GM19193 (cell line): Measurements from ENCODE around the gene CATSPER3.

Experiments used
- POLR2A ChIP-seq: IDR thresholded peaks from 4 replicates; pipeline ENCODE4 v1.6.1; 2011; ENCODE audit not compliant: insufficient read depth, insufficient read length; ENCODE audit errors: extremely low read depth

Gene CATSPER3

DNA sequence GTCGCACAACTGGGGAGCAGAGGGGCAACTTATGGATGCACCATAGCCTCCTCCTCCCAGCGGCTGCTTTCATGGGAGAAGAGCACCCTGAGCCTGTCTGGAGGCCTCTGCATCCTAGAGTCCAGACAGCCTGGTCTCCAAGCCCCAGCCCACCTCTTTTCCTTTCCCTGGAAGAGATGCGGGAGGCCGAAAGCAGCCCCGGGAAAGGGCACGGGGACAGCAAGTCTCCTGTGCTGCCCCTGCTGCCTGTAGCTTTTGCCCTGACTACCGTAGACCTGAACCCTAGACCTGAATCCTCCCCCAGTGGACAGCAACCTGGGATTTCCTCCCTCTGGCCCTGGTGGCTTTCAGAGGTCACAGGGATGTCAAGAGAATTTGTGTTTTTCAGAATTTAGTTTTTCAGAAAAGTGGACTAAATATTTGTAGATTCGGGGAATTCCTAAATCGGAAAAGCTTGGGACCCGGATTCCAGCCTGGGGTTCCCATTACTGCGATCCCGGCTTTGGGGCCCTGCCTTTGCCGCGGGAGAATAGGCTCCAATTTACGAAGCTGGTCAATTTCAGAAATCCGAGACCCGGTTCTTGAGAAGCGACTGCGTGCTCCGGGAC is 70.6 kb downstream of the CATSPER3 start:
- TF ChIP-seq POLR2A = no peak

DNA sequence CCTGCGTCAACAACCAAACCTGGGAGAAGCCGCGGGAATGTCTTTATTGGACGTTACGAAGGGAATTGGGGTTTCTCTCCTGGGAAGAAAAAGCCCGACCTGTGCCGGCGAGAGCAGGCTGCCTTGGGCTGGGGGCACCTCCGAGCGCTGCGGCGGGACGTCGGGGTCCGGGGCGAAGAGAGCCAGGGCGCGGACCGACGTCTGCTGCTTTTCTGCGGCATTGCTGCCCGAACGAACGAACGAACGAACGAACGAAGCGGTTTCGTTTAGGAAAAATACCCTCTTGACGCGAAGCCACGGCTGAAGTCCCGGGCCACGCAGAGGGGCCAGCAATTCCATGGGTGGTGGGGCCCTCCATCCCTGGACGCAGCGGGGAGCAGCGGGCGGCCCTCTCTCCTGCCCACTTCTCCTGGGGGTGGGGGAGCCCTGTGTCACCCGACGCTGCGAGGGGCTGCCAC is 71.1 kb downstream of the CATSPER3 start:
- TF ChIP-seq POLR2A = no peak

GRCh38 chr5:135039271-135040033 is 71.7 kb downstream of the CATSPER3 start:
- no peak for TF ChIP-seq POLR2A

DNA sequence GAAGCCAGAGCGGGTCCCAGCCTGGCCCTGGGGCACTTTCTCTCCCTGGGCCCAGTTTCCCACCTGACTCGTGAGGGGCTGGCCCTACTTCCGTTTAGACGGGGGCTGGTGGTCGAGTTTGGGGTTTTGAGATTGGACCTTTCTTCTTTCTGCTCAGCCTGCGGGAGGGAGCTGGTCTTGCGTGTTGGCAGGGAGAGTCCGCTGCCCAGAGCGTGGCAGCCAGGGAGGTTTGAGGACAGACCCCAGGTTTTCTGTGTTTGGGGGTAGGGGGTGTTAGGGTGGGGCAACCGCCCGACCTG is 72.3 kb downstream of the CATSPER3 start:
- no peak for TF ChIP-seq POLR2A

- TF ChIP-seq POLR2A = no peak
Observed at GRCh38 chr5:135040333-135041144, 72.8 kb downstream of the CATSPER3 start.

DNA sequence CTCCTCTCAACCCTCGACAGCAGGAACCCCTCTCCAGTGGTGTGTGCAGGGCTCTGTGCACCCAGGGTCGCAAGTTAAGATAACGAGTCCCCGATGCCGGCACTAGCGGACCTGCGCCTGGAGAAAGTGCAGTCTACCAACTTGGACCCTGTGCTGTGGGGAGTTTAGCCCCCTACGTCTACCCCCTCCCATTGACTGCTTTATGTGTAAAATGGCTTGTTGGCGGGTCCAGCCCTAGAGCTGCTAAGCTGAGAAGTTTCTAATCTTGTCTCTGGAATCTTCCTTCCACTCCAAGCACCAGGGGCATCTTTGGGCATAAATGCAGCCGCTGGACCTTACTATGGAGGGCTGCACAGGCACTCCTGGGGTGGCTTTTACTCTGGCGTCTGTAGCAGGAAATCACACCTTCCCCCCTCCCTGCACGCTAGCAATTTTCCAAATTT is 73.5 kb downstream of the CATSPER3 start:
- TF ChIP-seq POLR2A = no peak

- no peak for TF ChIP-seq POLR2A
Observed at GRCh38 chr5:135041726-135042125, 74.0 kb downstream of the CATSPER3 start.

- TF ChIP-seq POLR2A = no peak
Observed at GRCh38 chr5:135042595-135042994, 74.9 kb downstream of the CATSPER3 start.

DNA sequence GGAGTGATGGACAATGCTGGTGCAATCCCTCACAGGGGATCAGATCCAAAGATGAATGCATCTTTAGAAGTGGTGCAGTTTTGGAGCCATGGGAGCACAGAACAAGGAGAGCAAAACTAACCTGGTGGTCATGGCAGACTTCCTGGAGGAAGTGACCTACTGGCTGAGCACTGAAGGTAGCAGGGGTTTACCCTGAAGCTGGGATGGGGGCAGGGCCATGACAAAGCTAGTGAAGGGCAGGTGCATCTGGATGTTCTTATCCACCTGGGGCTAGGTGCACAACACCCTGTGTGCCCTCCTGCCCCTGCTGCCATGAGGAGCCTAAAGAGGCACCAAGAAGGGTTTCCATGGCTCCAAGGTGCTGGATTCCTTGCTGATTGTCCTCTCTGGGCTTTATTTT is 77.8 kb downstream of the CATSPER3 start:
- no peak for TF ChIP-seq POLR2A

- no peak for TF ChIP-seq POLR2A
Observed at GRCh38 chr5:135046661-135047346, 79.1 kb downstream of the CATSPER3 start.

DNA sequence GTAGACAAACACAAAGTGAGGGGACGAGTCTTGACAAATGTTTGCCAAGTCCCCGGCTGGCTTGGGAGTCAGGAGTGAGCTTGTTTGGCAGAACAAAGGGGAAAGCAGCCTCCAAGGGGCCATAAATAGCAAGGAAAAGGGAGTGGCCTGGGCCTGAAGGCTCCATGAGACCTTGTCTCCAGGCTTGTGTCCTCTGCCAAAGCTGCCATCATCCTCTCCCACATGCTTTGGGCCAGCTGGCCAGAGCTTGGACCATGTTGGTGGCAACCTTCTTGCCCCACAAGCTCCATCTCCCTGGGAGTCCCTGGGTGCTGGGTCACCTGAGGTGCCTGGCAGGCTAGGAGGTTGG is 79.6 kb downstream of the CATSPER3 start:
- TF ChIP-seq POLR2A = no peak

- TF ChIP-seq POLR2A = no peak
Observed at GRCh38 chr5:135048286-135048685, 80.6 kb downstream of the CATSPER3 start.

DNA sequence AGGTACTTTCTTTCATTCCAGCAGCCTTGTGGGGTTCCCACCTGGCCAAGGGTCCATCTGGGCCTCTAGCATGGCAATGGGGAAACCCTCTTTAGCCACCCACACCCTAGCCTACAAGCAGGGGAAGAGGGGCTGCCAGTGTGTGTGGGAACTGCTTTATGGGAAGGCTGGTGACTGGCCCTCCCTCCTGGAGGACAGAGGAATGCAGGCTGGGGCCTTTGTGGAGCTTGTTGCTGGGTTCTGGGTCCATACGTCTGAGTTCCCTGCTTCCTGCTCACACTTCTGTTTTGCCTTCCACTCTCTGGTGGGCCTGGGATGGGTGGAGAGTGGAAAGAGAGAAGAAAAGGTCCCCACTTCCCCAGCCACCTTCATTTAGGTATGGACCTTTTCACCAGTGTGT is 81.2 kb downstream of the CATSPER3 start:
- TF ChIP-seq POLR2A = no peak

DNA sequence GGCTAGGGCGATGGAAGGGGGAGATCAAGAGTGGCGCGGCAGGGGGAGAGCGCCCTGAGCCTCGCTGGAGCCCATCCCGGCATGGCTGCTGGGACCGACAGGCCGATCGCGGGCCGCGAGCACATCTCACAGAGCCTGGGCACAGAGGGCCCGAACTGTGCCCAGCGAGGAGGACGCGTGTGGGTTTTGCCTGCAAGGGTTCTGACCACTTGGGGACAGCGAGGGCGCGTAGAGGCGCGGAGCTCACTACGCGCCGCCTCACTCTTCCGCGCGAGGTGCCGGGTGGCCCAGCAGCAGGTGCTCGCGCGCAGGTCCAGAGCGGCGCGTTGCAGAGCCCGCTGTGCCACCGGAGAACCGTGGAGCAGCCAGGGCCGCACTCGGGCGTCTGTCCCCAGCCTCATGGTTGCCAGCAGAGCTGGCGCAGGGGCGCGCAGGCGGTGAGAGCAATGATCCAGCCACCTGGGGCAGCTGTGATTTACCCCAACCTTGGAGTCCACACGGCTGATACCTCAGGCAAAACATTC is 82.6 kb downstream of the CATSPER3 start:
- no peak for TF ChIP-seq POLR2A

DNA sequence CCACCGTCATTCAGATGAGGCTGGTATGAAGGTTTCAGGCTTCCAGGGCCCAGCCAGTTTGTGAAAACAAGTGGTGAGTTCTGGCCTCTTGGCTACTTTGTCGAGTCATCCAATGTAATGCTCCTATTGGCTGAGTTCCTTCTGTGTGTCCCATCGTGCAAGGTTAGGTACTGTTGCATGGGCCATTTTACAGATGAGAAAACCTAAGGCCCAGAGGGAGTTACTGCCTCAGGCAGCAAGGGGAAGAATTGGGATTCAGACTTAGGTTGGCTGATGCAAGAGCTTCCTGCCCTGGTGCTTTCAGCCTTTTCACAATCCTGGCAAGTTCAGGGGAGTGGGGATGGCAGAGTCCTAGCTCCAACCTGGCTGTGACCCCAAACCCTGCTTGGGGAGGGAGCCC is 83.7 kb downstream of the CATSPER3 start:
- TF ChIP-seq POLR2A = no peak

- TF ChIP-seq POLR2A = no peak
Observed at GRCh38 chr5:135051872-135052271, 84.2 kb downstream of the CATSPER3 start.
